HT-29 (cell line): ENCODE results near the gene MYADML2. TPM values are rescaled to one million over a fixed set of nuclear protein-coding genes. Genes with fewer than 3 reads are reported as not detected.

Experiments used
- DNase-seq: peaks from one replicate; pipeline ENCODE4 v3.0.0-alpha.2; 2015; ENCODE audit warnings: low spot score
- total RNA-seq: library from RNA; depleted of rRNA; stranded (reverse); fragments of >200 nt; shearing (Covaris generic); gene quantifications from 2 replicates; pipeline ENCODE4 v1.2.3, GENCODE V29; 2014

MYADML2 gene
- total RNA-seq, 1 experiment from 2014 or later: not detected

DNA sequence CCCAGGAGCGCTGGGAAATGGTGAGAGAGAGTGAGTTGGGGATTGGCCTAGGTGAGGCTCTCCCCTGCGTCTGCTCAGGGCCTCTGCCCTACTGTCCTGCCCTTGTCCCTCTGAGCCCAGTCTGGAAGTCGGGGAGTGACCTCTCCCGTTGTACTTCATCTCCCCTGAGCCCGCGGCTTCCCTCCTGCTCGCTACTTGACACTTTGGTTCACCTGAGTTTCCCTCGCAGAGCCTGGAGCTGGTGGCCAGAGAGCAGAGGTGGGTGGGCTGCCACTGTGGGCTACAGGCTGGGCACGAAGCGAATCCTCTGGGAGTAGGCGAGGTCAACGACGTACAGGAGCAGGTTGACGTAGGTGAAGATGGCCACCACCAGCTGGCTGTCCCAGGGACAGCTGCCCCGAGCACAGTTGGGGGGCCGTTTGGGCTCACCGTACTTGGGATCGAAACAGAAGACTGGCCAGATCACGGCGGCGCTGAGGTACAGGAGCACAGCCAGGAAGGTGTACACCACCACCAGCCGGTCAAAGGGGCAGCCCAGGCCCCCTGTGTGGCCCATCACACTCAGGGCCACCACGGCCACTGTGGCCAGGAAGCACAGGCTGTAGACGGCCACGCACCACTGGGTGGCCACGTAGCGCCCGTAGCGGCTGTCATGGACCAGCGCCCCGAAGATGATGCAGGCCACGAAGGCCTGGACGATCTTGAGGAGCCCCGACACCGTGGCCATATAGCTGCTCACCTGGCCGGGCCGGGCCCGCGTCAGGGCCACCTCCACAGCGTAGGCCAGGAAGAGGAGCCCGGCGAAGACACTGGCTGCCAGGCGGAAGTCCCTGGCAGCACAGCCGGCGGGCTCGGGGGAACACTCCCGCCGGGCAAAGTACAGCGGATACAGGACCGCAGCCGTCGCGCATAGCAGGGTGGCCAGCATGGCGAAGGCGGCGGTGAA, 6.2 kb downstream of the MYADML2 start:
- DNase-seq: no peak

DNA sequence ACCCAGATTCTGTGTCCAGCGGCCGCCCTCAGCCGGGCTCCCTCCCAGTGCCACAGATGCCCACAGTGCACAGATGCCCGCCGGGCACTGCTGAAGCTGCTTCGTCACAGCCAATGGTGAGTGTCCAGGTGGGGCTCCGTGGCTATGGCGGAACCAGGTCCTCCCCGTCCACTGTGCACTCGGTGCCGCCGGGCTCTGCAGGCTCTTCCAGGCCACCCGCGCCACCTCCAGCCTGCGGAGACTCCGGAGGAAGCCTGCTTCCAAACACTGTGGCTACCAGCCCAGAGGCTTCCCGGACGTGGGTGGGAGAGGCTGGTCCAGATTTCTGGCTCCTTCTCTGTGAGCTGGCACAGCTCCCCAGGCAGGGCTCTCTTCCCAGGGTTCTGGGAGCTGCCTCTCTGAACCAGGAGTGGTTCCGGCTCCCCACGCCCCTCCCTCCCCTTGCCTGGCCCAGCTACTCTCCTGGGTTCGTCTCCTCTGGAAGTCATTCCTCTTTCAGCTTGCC, 7.1 kb downstream of the MYADML2 start:
- no peak for DNase-seq

DNA sequence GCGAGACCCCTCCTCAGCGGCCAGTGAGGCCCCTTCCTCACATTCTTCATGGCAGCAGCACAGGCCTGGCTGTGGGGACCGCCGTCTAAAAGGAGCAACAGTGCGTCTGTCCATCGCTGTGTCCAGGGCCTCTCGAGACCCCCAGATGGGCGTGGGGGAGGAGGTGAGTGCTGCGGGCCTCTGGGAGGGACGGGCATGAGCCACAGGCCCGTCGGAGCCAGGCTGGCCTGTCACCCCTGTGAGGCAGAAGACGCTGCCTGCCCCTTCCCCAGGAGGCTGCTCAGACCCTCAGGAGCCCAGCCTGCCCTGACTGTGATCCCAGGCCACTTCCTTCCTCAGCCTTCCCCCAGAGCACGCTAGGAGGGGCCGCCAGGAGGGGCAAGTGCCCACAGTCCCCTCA, 7.8 kb downstream of the MYADML2 start:
- DNase-seq: no peak

DNA sequence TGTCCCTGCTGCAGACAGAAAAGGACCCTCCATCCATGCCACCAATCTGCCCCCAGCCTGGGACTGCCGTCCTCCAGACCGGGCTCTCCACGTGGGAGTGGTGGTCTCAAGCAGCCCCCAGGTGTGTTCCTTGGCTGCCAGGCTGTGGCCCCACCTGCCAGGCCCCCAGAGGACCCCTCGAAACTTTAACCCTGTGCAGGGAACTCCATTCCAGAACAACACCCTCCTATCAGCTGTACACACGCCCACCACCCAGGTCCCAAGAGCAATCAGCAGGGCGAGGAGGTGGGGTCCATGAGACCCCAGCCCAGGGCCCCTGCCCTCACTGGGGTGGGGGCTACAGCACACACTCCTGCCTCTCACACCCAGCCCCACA, 11.3 kb downstream of the MYADML2 start:
- no peak for DNase-seq

DNA sequence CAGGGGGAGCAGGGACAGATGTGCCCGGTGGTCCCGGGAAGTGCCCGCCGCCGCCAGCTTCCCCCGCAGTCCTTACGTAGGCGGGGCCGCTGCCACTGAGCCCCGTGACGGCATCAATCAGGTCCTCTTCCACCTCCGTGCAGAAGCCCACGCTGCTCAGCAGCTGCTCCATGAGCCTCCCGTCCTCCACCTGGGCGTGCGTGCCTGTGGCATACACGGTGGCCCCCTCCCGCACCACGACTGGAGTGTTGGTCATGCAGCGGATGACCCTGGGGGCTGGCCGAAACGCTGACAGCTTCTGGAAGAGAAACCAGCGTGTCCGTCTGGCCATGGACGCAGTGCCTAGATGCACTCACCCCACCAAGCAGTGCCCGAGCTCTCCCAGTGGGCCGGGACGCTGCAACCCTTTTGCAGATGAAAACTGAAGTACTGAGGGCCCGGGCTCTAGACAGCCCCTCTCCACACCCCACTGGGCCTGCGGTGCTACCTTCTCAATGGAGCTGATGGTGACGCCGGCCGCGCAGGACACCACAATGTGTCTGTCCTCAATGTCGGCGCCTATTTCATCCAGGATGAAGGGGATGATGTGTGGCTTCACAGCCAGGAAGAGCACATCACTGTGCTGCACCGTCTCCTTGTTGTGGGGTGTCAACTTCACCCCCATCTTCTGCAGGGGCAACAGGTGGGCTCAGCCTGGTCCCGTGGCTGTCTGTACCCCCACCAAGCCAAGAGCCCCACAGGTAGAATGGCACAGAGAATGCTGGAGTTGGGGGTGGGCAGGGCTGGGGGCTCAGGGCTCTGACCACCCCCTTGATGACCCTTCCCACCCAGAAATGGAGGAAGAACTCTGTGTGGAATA, 12.0 kb downstream of the MYADML2 start:
- DNase-seq: no peak

DNA sequence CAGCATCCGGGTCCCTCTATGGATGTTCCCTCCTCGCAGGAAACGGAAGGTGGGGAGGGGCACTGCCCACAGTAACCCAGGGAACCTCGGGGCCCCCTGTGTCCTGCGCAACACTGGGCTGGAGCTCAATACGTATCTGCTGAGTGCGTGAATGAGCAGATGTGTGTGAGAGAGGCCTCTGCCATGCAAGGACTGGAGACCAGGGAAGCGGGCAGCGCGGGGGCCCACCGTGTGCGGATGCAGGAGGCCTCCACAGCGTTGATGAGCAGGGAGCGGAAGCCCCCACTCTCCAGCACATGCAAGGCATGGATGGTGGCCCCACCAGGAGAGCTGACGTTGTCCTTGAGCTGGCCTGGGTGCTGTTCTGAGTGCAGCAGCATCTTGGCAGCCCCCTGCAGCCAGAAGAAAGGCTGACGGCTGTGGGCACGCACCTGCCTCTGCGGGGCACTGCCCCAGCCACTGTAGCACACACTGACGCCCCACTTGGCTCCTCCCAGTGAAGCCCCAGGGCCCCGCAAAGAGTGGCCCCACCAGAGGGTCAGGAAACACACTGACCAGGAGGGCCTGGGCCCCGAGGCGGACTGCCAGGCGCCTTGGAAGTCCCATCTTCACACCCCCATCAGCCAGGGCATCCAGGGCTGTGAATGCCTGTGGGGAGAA, 12.8 kb downstream of the MYADML2 start:
- DNase-seq: no peak

DNA sequence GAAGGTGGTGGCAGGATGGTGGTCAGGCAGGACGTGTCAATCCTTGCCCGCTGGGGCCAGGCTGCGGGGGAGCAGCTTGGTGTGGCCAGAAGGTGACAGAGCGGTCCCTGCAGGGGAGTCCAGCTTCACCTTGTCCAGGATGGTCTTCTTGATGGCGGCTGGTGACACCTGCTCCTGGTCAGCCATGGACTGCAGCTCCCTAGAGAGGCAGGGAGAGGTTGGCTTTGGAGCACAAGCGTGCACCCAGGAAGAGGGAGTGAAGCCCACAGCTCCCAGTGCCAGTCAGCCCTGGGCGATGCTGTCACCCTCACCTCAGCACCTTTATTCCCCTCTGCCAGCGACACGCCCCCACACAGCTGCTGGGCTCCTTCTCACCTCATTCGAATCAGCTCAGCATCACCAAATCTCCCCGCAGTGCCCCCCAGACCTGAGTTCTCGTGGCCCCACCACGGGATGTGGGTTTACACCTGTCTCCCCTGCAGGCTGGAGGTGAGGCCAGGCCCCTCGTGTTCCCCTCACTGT, 13.8 kb downstream of the MYADML2 start:
- no peak for DNase-seq

DNA sequence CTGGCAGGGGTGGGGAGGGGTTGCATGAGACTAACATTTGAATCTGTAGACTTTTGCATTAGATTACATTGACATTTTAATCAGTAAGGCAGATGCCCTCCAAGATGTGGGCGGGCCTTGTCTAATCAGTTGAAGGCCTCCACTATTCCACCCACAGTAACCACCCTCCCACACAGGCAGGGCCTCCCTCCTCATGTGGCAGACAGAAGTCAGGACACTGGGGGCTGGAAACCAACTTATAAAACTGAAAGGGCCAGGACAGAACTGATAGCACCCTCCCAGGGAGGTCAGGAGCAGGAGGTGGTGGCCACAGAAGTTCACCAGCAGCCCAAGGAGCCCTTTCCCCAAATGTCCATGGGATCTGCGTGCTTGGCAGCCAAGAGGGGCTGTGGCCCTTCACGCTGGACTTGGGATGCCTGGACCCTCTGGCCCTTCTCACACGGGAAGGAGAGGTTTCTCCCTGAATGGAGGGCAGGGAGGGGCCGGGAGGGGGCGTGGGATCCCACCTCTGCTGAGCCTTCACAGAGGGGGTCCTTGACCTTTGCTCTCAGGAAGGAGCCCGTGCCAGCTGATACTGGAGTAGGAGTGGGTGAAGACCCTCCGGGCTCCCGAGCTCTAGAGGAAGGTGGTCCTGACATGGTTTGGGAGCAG, 14.6 kb downstream of the MYADML2 start:
- no peak for DNase-seq

DNA sequence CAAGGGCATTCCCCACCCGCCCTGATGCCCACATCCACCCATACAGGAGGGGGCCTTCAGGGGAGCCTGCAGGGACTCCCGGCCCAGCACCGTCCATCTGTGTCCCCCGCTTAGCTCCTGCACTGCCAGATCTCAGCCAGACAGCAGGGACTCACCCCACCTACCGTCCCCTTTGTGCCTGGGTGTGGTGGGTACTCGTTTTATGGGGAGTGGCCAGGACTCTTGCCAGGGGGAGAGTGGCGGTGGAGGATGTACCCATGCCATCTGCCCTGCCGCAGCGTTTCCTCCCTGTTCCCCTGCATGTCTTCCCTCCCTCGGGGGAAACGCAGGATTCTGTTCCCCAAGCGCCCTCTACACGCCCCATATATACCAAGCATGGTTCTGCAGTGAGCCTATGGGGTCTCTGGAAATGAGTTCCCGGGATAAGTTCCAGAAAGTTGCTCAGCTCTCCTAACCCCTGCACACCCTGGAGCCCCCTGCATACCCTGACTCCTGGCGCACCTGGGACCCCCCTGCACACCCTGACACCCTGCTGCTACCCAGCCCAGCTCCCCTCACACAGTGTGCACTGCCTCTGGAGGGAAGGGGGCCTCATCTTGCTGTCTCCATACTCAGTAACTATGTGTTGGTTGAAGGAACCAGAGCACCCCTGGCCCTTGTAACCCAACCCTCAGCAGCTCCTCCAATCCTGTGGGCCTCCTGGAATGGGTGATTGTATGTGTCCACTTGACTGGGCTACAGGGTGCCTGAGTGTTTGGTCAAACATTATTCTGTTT, 15.3 kb downstream of the MYADML2 start:
- DNase-seq: no peak

DNA sequence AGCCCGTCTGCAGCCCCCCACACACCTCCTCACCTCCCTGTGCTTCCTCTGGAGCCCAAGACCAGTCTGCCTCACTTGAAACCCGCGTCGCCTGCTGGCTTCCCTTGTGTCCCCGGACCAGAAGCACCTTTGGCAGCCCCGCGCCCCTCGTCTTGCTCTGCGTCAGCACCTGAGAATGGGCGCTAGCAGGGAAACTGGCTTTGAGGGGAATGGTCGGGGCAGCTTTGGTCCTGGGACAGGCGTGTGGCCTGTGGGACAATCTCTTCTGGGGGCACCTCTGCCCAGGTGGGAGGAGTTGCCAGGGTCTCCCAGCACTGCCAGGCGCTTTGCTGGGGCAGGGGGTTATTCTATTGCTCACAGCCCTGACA, 15.9 kb downstream of the MYADML2 start:
- no peak for DNase-seq

DNA sequence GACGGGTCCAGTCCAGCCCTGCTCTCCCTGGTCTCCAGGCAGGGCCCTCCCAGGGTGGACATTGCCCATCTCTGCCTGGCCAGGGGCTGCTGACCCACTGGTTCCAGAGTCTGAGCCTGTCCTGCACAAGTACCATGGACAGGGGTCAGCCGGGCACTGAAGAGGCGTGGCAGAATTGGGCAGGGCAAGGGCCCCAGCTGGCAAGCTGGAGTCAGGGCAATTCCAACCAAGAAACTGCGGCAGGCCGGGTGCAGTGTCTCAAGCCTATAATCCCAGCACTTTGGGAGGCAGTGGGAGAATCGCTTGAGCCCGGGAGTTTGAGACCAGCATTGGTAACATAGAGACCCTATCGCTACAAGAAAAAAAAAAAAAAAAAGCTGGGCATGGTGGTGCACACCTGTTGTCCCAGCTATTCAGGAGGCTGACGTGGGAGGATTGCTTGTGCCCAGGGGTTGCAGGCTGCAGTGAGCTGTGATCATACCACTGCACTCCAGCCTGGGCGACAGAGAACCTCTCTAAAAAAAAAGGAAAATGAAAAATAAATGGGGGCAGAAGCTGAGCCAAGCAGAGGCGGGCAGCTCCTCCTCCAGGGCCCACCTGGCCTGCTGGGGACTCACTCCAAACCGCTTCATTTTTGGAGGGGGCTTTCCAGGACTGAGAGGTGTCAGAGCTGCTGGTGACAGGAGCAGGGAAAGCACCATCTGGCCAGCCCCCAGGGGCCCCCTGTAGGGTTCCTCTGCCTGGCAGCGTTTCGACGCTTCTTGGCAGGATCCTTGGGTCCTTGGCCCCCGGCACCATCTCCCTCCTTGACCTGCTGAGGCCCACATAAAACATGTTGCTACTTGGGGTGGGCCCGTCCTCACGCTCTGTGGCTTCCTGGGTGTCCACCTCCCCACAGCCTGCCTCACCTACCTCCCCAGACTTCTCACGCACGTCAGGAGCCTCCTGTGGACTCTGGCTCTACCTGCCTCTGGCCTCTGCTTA, 16.6 kb downstream of the MYADML2 start:
- DNase-seq: no peak

DNA sequence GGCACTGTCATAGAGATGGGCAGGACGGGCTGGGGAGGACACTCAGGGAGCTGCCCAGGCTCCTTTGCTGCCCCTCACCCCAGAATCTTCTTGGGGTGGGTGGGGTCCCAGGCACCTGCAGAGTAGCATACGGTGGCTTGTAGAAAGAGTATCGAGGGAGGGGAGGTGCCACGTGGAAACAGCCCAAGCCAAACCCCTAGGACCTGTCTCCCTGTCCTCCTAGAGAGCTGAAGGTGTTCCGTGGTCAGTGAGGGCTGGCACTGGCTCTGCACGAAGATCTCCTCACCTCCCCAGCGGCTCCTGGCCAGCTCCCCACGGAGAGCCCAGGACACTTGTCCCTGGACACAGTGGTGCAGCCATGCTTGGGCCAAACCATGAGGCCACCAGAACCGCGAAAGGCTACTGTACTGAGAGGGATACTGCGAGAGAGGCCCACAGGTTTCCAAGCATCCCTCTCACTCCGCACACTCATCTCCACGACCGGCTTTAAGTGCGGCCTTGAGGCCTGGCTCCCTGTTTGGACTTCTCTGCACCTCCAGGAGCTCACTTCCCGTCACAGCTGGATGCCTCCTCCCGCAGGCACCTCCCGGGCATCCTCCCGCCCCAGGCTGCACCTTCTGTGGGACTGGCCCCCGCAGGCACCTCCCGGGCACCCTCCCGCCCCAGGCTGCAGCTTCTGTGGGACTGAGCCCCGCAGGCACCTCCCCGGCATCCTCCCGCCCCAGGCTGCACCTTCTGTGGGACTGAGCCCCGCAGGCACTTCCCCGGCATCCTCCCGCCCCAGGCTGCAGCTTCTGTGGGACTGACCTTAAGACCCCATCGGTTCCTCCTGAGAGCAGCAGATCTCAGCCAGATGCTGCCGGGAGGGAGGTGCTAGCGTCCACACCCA, 17.5 kb downstream of the MYADML2 start:
- DNase-seq: no peak

DNA sequence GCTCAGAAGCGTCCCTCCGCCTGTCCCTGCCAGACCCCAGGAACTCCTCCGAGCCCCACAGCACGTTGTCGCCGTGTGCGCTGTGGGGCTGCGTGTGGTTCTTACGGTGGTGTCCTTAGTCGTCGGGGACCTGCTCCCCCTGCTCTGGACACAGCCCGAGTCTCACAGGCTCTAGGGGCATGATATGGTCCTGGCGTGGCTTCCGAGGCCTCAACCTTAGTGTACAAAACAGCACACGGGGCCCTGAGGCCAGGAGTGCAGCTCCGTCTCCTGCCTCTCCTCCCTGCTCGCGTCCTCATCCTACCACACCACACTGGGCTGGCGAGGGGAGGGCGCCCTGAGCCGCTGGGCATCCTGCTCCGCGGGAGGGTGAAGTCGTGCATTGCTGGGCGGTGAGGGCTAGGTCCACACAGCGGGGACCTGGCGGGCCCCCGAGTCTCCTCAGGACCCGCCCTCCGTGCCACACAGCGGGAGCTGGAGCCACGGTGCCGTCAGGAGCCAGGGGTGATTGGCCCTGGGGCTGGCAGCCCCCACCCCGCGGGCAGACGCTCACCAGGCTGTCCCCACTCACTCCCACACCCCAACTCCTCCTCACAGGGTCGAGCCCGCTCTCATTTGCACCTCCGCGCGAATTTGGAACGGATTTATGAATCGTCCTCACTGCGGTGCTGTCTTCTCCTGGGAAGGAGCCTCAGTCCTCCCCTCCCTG, 18.3 kb downstream of the MYADML2 start:
- DNase-seq: peak; percentile 37

DNA sequence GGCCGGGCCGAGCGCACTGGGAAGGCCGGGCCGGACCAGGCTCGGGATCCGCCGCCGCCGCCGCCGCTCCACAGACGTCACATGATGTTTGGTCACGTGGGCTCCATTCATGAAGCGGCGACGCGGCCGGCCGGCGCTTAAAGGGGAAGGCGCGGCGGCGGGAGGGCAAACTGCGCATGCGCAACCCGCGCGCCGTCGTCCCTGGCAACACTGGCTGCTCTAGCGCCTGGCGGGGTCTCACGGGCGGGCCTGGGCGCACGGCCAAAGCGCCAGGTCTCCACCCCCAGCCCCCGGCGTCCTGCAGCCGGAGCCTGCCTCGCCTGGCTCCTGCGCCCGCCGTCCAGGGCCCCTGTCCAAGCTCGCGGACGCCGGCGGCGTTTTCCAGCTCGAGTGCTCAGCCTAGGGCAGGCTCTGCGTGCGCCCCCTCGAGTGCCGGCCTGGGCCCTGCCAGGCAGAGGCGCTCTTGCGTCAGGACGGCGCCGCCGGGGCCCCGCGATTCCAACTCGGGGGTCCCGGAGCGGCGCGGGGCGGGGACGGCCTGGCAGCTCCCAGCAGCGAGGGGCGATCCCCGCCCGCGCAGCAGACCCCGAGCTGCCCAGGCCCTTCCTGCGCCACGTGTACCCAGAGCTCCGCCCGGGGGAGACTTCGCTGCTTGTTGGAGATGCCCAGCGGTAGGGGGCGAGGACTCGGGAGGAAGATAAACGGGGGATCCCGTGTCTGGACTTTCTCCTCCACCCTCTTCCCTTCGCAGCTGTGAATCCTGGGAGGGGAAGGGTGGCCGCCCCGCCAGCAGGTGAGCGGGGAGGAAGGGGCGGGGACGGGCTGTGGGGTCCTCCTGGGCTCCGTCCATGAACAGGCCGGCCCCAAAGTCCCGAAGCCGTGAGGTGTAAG, 19.1 kb downstream of the MYADML2 start, which contains the start of gene MAFG:
Gene MAFG, minus strand, starts transcription at position 83 of the 891 bp plus-strand sequence. CDS start 4,550 bp downstream, outside the sequence.
- peak; percentile 97 for DNase-seq

DNA sequence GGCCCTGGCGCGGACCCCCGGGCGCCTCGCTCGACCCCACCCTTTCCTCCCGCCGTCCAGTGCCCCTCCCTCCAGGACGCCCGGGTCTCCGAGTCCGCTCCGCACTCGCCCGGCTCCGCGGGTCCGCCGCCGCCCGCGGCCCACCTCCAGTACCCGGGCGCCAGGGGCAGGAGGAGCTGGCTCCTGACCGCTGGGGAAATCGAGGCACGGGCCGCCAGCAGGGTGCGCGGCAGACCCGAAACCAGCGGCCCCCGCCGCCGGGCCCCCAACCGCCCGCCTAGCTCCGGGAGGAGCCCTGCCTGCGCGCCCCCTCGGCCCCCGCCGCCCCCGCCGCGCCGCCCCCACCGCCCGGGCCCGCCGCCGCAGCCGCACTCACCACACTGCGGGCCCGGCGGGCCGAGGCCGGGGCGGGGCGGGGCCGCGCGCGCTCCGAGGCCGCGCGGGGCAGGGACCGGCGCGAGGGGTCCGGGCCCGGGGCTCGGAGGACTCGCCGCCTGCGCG, 19.8 kb downstream of the MYADML2 start:
- DNase-seq: no peak
